Stimulated activated CD8-positive, alpha-beta memory T cell treated with anti-CD3 and anti-CD28 coated beads, Interleukin-12 subunit alpha, Interleukin-12 subunit beta, amount 100 ng/mL, for 4 hours (primary cell): ENCODE measurements around the gene POLR2J3.
"Not testable (repeated sequence)": the region's sequence is repeated elsewhere in the genome, so short reads cannot be mapped to it uniquely, and the experiment has no call there.

Source experiments
- DNase-seq: peaks from one replicate; pipeline ENCODE4 v3.0.0-alpha.2; 2020; ENCODE audit warnings: low read depth

The POLR2J3 gene

GRCh38 chr7:102572261-102573239, at the start of gene POLR2J3:
TSS of gene POLR2J3 (minus strand) at chr7:102572583. CDS start at chr7:102572521, 62 bp downstream.
- DNase-seq: peak; percentile 94

- not testable (repeated sequence) for DNase-seq
Measured at GRCh38 chr7:102618122-102618521, 45.7 kb upstream of the POLR2J3 start.

GRCh38 chr7:102616507-102617125, 44.2 kb upstream of the POLR2J3 start, which contains the start of gene RASA4:
TSS of gene RASA4 (minus strand) at chr7:102616756. CDS start at chr7:102616689, 67 bp downstream.
- not testable (repeated sequence) for DNase-seq

GRCh38 chr7:102615930-102616329, 43.5 kb upstream of the POLR2J3 start:
- DNase-seq: not testable (repeated sequence)

GRCh38 chr7:102614873-102615272, 42.5 kb upstream of the POLR2J3 start:
- not testable (repeated sequence) for DNase-seq

- not testable (repeated sequence) for DNase-seq
Measured at GRCh38 chr7:102614346-102614697, 41.9 kb upstream of the POLR2J3 start.

GRCh38 chr7:102613575-102614345, 41.4 kb upstream of the POLR2J3 start:
- DNase-seq: not testable (repeated sequence)

GRCh38 chr7:102611675-102612325, 39.4 kb upstream of the POLR2J3 start:
- DNase-seq: not testable (repeated sequence)

GRCh38 chr7:102611013-102611674, 38.8 kb upstream of the POLR2J3 start:
- not testable (repeated sequence) for DNase-seq

- DNase-seq: not testable (repeated sequence)
Measured at GRCh38 chr7:102610441-102610840, 38.1 kb upstream of the POLR2J3 start.

- DNase-seq: not testable (repeated sequence)
Measured at GRCh38 chr7:102609734-102610133, 37.4 kb upstream of the POLR2J3 start.

- not testable (repeated sequence) for DNase-seq
Measured at GRCh38 chr7:102606848-102607247, 34.5 kb upstream of the POLR2J3 start.

GRCh38 chr7:102604431-102605145, 32.2 kb upstream of the POLR2J3 start:
- not testable (repeated sequence) for DNase-seq

GRCh38 chr7:102602317-102602716, 29.9 kb upstream of the POLR2J3 start:
- DNase-seq: not testable (repeated sequence)

- DNase-seq: not testable (repeated sequence)
Measured at GRCh38 chr7:102599699-102600098, 27.3 kb upstream of the POLR2J3 start.

GRCh38 chr7:102596036-102596435, 23.7 kb upstream of the POLR2J3 start:
- DNase-seq: not testable (repeated sequence)

GRCh38 chr7:102593637-102594334, 21.4 kb upstream of the POLR2J3 start:
- not testable (repeated sequence) for DNase-seq

GRCh38 chr7:102592477-102593019, 20.2 kb upstream of the POLR2J3 start:
- not testable (repeated sequence) for DNase-seq

GRCh38 chr7:102589857-102590256, 17.5 kb upstream of the POLR2J3 start:
- DNase-seq: not testable (repeated sequence)
